CD4-positive, alpha-beta T cell (primary cell): ENCODE data around the gene WFIKKN2. TPM values are rescaled to one million over a fixed set of nuclear protein-coding genes. Genes with fewer than 3 reads are reported as not detected.

Experiments used
- ATAC-seq: fragments of 200-7000 bp; cut with Tn5 transposase; one replicate; pipeline ENCODE4 v1.10.0; 2022; ENCODE audit warnings: mild to moderate bottlenecking; ENCODE audit not compliant: poor library complexity
- CTCF ChIA-PET: fragments of 350-600 bp; sonication (Branson Sonifier 250); formaldehyde crosslinking; loops from one replicate; lab custom pipeline; 2021; ENCODE audit warnings: antibody characterized with exemption, inconsistent platforms; lab: Charles Lee
- POLR2A ChIA-PET: fragments of 350-600 bp; sonication (Branson Sonifier 250); formaldehyde crosslinking; loops from one replicate; lab custom pipeline; 2021; ENCODE audit warnings: antibody characterized with exemption, inconsistent platforms; lab: Charles Lee
- DNase-seq, 14 experiments: peaks; one replicate each; pipeline ENCODE4 v3.0.0-alpha.2; 2013 to 2020; ENCODE audit warnings: mixed read lengths in 2 of 14
- H3K27ac ChIP-seq, 2 donors: one replicate each; pipeline versions ENCODE4 v1.5.1 to v1.7.0; 2013; ENCODE audit warnings: low read length in 2 of 2, low read depth in 1 of 2, mild to moderate bottlenecking in 1 of 2
- H3K27me3 ChIP-seq, 2 experiments: 1 replicate in 1 of 2; 2 replicates in 1 of 2; pipeline versions ENCODE4 v1.6.1 to v1.7.0; 2013; ENCODE audit warnings: low read length in 2 of 2, control low read depth in 1 of 2, mild to moderate bottlenecking in 1 of 2, moderate library complexity in 1 of 2; ENCODE audit not compliant: insufficient read depth in 2 of 2, control insufficient read depth in 1 of 2
- H3K36me3 ChIP-seq: one replicate; pipeline ENCODE4 v1.6.1; 2013; ENCODE audit warnings: low read length, control low read depth; ENCODE audit not compliant: insufficient read depth
- H3K4me1 ChIP-seq: one replicate; pipeline ENCODE4 v1.6.1; 2013; ENCODE audit warnings: low read length, control low read depth; ENCODE audit not compliant: insufficient read depth
- H3K4me3 ChIP-seq: one replicate; pipeline ENCODE4 v1.5.1; 2013; ENCODE audit warnings: mild to moderate bottlenecking, low read length, moderate library complexity
- H3K9me3 ChIP-seq, 2 experiments: 1 replicate in 1 of 2; 2 replicates in 1 of 2; pipeline versions ENCODE4 v1.6.1 to v1.7.0; 2013; ENCODE audit warnings: low read length in 2 of 2, mild to moderate bottlenecking in 2 of 2, control low read depth in 1 of 2, moderate library complexity in 1 of 2; ENCODE audit not compliant: control insufficient read depth in 1 of 2, insufficient read depth in 1 of 2
- H3K27ac Mint-ChIP-seq: one replicate; pipeline ENCODE4 v1.8.0; 2020; ENCODE audit warnings: mixed read lengths
- H3K27me3 Mint-ChIP-seq: one replicate; pipeline ENCODE4 v1.8.0; 2021; ENCODE audit warnings: mixed read lengths
- H3K36me3 Mint-ChIP-seq: one replicate; pipeline ENCODE4 v1.8.0; 2021; ENCODE audit warnings: low read depth, mixed read lengths
- H3K4me1 Mint-ChIP-seq: one replicate; pipeline ENCODE4 v1.8.0; 2021; ENCODE audit warnings: low read depth, mixed read lengths
- H3K4me3 Mint-ChIP-seq: one replicate; pipeline ENCODE4 v1.8.0; 2020; ENCODE audit warnings: mild to moderate bottlenecking, mixed read lengths
- H3K9me3 Mint-ChIP-seq: one replicate; pipeline ENCODE4 v1.8.0; 2020; ENCODE audit warnings: mixed read lengths
- intact Hi-C, 2 experiments: fragments of 100-400 bp; cut with DNase I in 1 of 2; cut with micrococcal nuclease in 1 of 2; formaldehyde crosslinking; loops; one replicate each; pipeline versions ENCODE4 v1.15.1 to v1.9.0; 2023 to 2025; cut with DNase I, micrococcal nuclease
- total RNA-seq, 174 experiments: library from RNA in 2 of 174; stranded (reverse) in 2 of 174; gene quantifications; one replicate each; pipeline ENCODE4 v1.2.3 and lab custom pipeline; 2021 to 2026
- TF ChIP-seq, protein P1 (sequence below): fragments of 200-600 bp; IDR thresholded peaks from one replicate; pipeline ENCODE4 v1.8.0; 2022; ENCODE audit warnings: antibody characterized with exemption, mild to moderate bottlenecking

Gene WFIKKN2
- total RNA-seq, 2 experiments from 2014 or later = not detected

DNA sequence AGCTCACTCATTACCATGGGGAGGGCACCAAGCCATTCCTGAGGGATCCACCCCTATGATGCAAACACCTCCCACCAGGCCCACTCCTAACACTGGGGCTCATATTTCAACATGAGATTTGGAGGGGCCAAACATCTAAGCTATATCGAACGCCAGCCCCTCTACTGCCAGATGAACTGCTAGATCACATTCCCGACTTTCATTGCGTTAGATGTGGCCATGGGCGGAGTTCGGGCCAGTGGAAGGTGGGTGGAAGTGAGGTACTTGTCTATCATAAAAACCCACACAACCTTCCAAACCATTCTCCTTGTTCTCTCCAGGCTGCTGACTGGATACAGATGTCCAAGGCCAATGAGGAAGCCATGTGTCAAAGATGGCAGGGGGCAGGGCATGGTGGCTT lies 41.0 kb upstream of the WFIKKN2 start:
- H3K27me3 Mint-ChIP-seq = no peaks in the 10 kb centered on the region
- H3K36me3 ChIP-seq = no peaks in the 10 kb centered on the region
- H3K9me3 ChIP-seq = no peaks in the 10 kb centered on the region
- no peak overlapping the region for H3K27ac Mint-ChIP-seq
- no peak overlapping the region for H3K4me3 Mint-ChIP-seq
- no peaks in the 10 kb centered on the region for H3K4me1 Mint-ChIP-seq
- ChIA-PET CTCF (no interaction called here), POLR2A (no interaction called here)
- H3K4me1 ChIP-seq = no peaks in the 10 kb centered on the region
- TF ChIP-seq, protein P1, sequence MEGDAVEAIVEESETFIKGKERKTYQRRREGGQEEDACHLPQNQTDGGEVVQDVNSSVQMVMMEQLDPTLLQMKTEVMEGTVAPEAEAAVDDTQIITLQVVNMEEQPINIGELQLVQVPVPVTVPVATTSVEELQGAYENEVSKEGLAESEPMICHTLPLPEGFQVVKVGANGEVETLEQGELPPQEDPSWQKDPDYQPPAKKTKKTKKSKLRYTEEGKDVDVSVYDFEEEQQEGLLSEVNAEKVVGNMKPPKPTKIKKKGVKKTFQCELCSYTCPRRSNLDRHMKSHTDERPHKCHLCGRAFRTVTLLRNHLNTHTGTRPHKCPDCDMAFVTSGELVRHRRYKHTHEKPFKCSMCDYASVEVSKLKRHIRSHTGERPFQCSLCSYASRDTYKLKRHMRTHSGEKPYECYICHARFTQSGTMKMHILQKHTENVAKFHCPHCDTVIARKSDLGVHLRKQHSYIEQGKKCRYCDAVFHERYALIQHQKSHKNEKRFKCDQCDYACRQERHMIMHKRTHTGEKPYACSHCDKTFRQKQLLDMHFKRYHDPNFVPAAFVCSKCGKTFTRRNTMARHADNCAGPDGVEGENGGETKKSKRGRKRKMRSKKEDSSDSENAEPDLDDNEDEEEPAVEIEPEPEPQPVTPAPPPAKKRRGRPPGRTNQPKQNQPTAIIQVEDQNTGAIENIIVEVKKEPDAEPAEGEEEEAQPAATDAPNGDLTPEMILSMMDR = no peak
- no peaks in the 10 kb centered on the region for H3K27me3 ChIP-seq
- H3K9me3 Mint-ChIP-seq = no peaks in the 10 kb centered on the region
- no peaks in the 10 kb centered on the region for H3K36me3 Mint-ChIP-seq
- ATAC-seq (no peak), DNase-seq (no peak)
- H3K27ac ChIP-seq = no peak overlapping the region
- no peak overlapping the region for H3K4me3 ChIP-seq
- intact Hi-C loops = no loop called here

DNA sequence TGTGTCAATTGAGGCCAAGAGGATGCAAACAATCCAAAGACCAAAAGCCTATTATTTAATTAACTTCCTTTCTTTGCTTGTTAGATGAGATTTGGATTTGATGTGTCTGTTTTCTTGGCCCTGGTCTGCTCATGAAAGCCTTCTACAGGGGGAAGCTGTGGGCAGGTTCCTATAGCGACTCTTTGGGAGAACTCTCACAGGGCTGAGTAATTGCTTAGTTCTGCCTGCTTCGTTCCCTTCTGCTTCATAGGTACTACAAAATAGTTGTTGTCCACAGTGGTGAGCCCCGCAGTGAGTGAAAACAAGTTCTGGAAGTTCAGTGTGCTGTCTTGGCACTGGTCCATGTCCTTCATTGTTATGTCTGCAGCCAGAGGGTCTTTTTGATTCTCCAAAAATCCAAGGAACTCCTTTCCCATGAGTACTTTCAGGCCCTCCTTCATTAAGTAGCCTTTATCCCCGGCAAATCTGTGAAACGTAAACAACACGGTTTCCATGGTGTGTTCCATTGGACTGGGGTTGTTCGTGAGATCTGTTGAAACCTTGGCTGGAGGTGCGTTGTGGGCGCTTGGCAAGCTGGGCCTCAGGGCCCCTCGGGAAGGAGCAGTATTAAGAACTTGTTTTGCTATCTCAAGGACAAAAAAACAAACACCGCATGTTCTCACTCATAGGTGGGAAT lies 38.1 kb upstream of the WFIKKN2 start:
- H3K27me3 ChIP-seq = no peaks in the 10 kb centered on the region
- no peak overlapping the region for H3K27ac ChIP-seq
- H3K4me3 Mint-ChIP-seq = no peak overlapping the region
- intact Hi-C loops = no loop called here
- ATAC-seq (no peak), DNase-seq (no peak)
- no peak overlapping the region for H3K27ac Mint-ChIP-seq
- no peak overlapping the region for H3K4me3 ChIP-seq
- H3K36me3 Mint-ChIP-seq = no peaks in the 10 kb centered on the region
- H3K4me1 Mint-ChIP-seq = no peaks in the 10 kb centered on the region
- H3K9me3 Mint-ChIP-seq = no peaks in the 10 kb centered on the region
- no peaks in the 10 kb centered on the region for H3K36me3 ChIP-seq
- TF ChIP-seq, protein P1 = no peak
- ChIA-PET CTCF (no interaction called here), POLR2A (no interaction called here)
- H3K4me1 ChIP-seq = no peaks in the 10 kb centered on the region
- H3K27me3 Mint-ChIP-seq = no peaks in the 10 kb centered on the region
- no peaks in the 10 kb centered on the region for H3K9me3 ChIP-seq

DNA sequence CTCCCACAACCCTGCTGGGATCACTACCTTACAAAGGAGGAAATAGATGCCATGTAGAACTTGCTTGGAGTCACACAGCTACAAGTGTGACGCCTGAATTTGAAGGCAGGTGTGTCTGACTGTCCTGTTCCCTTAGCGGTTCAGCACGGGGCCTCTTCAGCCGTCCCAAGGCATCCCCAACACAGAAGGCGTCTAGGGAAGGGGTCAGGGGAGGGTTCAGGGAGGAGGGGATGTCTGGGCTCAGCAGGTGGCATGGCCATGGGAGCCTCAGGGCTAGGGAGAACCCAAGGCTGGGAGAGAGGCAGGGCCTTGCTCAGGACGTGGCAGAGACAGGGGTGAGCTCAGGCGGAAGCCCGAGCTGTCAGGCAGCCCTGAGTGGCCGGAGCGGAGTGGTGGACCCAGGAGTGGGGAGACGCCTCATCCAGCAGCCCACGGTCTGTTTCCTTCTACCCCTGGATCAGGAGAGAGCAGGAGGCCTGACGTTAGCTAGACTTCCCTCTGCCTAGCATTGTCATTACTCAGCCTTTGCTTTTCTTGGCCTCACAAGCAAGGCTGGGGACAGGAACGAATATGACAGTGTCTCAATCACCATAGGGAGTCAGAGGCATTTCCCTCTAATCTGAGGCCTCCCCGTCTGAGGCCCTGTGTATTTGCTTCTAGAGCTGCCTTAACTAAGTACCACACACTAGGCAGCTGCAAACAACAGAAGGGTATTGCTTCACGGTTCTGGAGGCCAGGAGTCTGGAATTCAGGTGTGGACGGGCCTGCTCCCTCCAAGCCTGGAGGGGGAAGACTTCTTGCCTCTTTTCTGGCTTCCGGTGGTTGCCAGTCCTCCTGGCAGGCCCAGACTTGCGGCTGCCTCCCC lies 36.7 kb upstream of the WFIKKN2 start:
- CTCF ChIA-PET = no interaction called here

More for the DNA sequence above, 36.7 kb upstream of the WFIKKN2 start:
- no peaks in the 10 kb centered on the region for H3K4me1 ChIP-seq
- H3K36me3 Mint-ChIP-seq = no peaks in the 10 kb centered on the region
- no peaks in the 10 kb centered on the region for H3K4me1 Mint-ChIP-seq
- intact Hi-C loops = no loop called here
- ATAC-seq = no peak
- H3K4me3 Mint-ChIP-seq = no peak overlapping the region
- no peak overlapping the region for H3K4me3 ChIP-seq
- H3K27ac ChIP-seq = no peak overlapping the region
- H3K9me3 Mint-ChIP-seq = no peaks in the 10 kb centered on the region
- TF ChIP-seq, protein P1 = no peak
- POLR2A ChIA-PET = no interaction called here
- H3K36me3 ChIP-seq = no peaks in the 10 kb centered on the region
- no peaks in the 10 kb centered on the region for H3K27me3 Mint-ChIP-seq
- DNase-seq = no peak
- no peaks in the 10 kb centered on the region for H3K9me3 ChIP-seq
- no peak overlapping the region for H3K27ac Mint-ChIP-seq
- no peaks in the 10 kb centered on the region for H3K27me3 ChIP-seq
